ENCODE data around the gene S100A13. TPM values are rescaled to one million over a fixed set of nuclear protein-coding genes. Genes with fewer than 3 reads are reported as not detected.

The S100A13 gene
- total RNA-seq, 1 experiment from 2014 or later = 55.0 TPM

DNA sequence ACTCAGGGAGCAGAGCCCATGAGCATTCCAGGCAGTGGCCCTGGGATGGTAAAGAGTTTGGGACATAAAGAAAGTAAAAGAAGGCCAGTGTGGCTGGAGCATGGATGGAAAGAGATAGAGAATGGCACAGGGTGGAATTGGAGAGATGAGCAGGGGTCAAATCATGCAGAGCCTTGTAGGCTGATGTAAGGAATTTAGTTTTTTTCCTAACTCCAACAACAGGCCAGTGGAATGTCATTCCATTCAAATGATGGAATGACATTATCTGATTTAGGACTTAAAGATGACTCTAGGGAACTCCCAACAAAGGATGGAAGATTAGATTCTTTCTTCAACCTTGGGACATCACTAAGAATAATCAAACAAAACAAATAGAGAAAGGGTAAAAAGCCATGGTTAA, 48.8 kb downstream of the S100A13 start:
- H3K4me1 Mint-ChIP-seq = peaks cover 17 to 22% of the 10 kb centered on the region in 2 experiments
- Histone ChIP-seq H4K5ac (ENCODE audit: insufficient read length, low read depth, low read length) (no peak overlapping the region), H3K14ac (ENCODE audit: insufficient read depth, low read length) (no peak overlapping the region), H3K9ac (ENCODE audit: extremely low read depth, insufficient read length, low read length) (no peak overlapping the region), H2BK12ac (ENCODE audit: insufficient read length, low read depth, low read length) (no peak overlapping the region), H3K23me2 (ENCODE audit: insufficient read length, low read depth, low read length, poor library complexity, severe bottlenecking) (no peaks in the 10 kb centered on the region), H2AK5ac (ENCODE audit: insufficient read length, low read length) (no peak overlapping the region), H3K9me3 (ENCODE audit: control insufficient read depth, low read depth, low read length) (no peaks in the 10 kb centered on the region), H2AFZ (ENCODE audit: low read length) (no peak overlapping the region), H3K56ac (ENCODE audit: insufficient read length, low read depth, low read length) (no peak overlapping the region), H4K8ac (replicated peaks; ENCODE audit: insufficient read length, low read depth, low read length) (no peak overlapping the region), H3K4ac (ENCODE audit: low read depth, low read length) (no peak overlapping the region), H3K27ac (ENCODE audit: insufficient read length, low read depth, low read length) (no peak overlapping the region), H3K4me1 (ENCODE audit: insufficient read depth, low read length) (no peaks in the 10 kb centered on the region), H3K79me1 (ENCODE audit: insufficient read depth, low read depth, low read length, poor library complexity, severe bottlenecking) (no peaks in the 10 kb centered on the region), H2BK15ac (ENCODE audit: low read depth, low read length) (no peak overlapping the region), H3K23ac (ENCODE audit: insufficient read length, low read depth, low read length) (no peak overlapping the region), H2BK5ac (ENCODE audit: insufficient read length, low read length) (no peak overlapping the region), H3K4me2 (ENCODE audit: insufficient read depth, insufficient read length, low read length) (no peak overlapping the region), H4K91ac (ENCODE audit: insufficient read length, low read depth, low read length) (no peak overlapping the region), H3K18ac (ENCODE audit: insufficient read length, low read depth, low read length) (no peak overlapping the region), H3K27me3 (ENCODE audit: insufficient read depth, low read length) (no peaks in the 10 kb centered on the region), H3T11ph (ENCODE audit: low read length) (no peak overlapping the region), H2BK120ac (ENCODE audit: low read depth, low read length, poor library complexity, severe bottlenecking) (no peak overlapping the region), H3K79me2 (ENCODE audit: insufficient read depth, low read length) (no peaks in the 10 kb centered on the region), H2BK20ac (ENCODE audit: low read depth, low read length, poor library complexity, severe bottlenecking) (no peak overlapping the region), H4K20me1 (ENCODE audit: control insufficient read depth, insufficient read depth, insufficient read length) (no peaks in the 10 kb centered on the region)
- H3K36me3 Mint-ChIP-seq (ENCODE audit: insufficient read depth in 1 of 3, low read depth in 3 of 3) = peaks cover 0 to 6% (median 0%) of the 10 kb centered on the region in 3 experiments; a peak in 2 of 7 replicates
- H3K27me3 Mint-ChIP-seq (ENCODE audit: low read depth) = no peaks in the 10 kb centered on the region
- no peak for DNase-seq
- peaks cover 12 to 15% of the 10 kb centered on the region in 2 experiments; a peak in 4 of 5 replicates for H3K9me3 Mint-ChIP-seq
- no peak overlapping the region for H3K27ac Mint-ChIP-seq
- no peak overlapping the region for H3K4me3 Mint-ChIP-seq
- TF ChIP-seq, protein P1, sequence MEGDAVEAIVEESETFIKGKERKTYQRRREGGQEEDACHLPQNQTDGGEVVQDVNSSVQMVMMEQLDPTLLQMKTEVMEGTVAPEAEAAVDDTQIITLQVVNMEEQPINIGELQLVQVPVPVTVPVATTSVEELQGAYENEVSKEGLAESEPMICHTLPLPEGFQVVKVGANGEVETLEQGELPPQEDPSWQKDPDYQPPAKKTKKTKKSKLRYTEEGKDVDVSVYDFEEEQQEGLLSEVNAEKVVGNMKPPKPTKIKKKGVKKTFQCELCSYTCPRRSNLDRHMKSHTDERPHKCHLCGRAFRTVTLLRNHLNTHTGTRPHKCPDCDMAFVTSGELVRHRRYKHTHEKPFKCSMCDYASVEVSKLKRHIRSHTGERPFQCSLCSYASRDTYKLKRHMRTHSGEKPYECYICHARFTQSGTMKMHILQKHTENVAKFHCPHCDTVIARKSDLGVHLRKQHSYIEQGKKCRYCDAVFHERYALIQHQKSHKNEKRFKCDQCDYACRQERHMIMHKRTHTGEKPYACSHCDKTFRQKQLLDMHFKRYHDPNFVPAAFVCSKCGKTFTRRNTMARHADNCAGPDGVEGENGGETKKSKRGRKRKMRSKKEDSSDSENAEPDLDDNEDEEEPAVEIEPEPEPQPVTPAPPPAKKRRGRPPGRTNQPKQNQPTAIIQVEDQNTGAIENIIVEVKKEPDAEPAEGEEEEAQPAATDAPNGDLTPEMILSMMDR (conservative IDR thresholded peaks at IDR 0.05) = no peak

Data from H9 (cell line).